H1 (cell line): ENCODE measurements around the gene MYLK. TPM values are rescaled to one million over a fixed set of nuclear protein-coding genes. Genes with fewer than 3 reads are reported as not detected.

Experiments used
- CTCF ChIA-PET: fragments of 300-600 bp; sonication (Branson Sonifier 250); formaldehyde crosslinking; loops from one replicate; lab custom pipeline; 2021; ENCODE audit not compliant: partially characterized antibody; lab: Charles Lee
- POLR2A ChIA-PET: fragments of 300-600 bp; sonication (Branson Sonifier 250); formaldehyde crosslinking; loops from one replicate; lab custom pipeline; 2021; ENCODE audit warnings: inconsistent platforms; ENCODE audit not compliant: partially characterized antibody; lab: Charles Lee
- DNase-seq, 2 experiments: peaks; one replicate each; pipeline versions ENCODE4 v3.0.0 to v3.0.0-alpha.2; 2010 to 2022; ENCODE audit warnings: low spot score in 2 of 2, low read depth in 1 of 2, mixed read lengths in 1 of 2
- FAIRE-seq: peaks from 2 replicates; lab custom pipeline; 2011; peaks lifted over from hg19 to GRCh38; lab: Jason Lieb, UNC
- H2AFZ ChIP-seq: 2 replicates; pipeline ENCODE4 v1.8.1; 2012; ENCODE audit warnings: low read length, inconsistent platforms
- H2AK5ac ChIP-seq: 2 replicates; pipeline ENCODE4 v1.6.1; 2013; ENCODE audit warnings: low read depth, low read length
- H2BK120ac ChIP-seq: replicated peaks from 2 replicates; pipeline ENCODE3; 2013; ENCODE audit warnings: low read depth, low read length, inconsistent platforms
- H2BK12ac ChIP-seq: 2 replicates; pipeline ENCODE4 v1.6.1; 2013; ENCODE audit warnings: low read depth, low read length
- H2BK15ac ChIP-seq: 2 replicates; pipeline ENCODE4 v1.6.1; 2013; ENCODE audit warnings: low read length
- H2BK20ac ChIP-seq: 2 replicates; pipeline ENCODE4 v1.6.1; 2013; ENCODE audit warnings: low read length
- H2BK5ac ChIP-seq: 2 replicates; pipeline ENCODE4 v1.6.1; 2013; ENCODE audit warnings: low read depth, low read length
- H3K14ac ChIP-seq: 2 replicates; pipeline ENCODE4 v1.6.1; 2013; ENCODE audit warnings: inconsistent platforms; ENCODE audit not compliant: insufficient read length
- H3K18ac ChIP-seq: 2 replicates; pipeline ENCODE4 v1.6.1; 2013; ENCODE audit warnings: low read length; ENCODE audit errors: extremely low read depth
- H3K23ac ChIP-seq: 2 replicates; pipeline ENCODE4 v1.6.1; 2013; ENCODE audit warnings: inconsistent platforms; ENCODE audit not compliant: insufficient read length
- H3K23me2 ChIP-seq: 2 replicates; pipeline ENCODE4 v1.6.1; 2013; ENCODE audit warnings: low read depth, low read length
- H3K27ac ChIP-seq: 2 replicates; pipeline ENCODE4 v1.6.1; 2011; ENCODE audit warnings: low read depth, low read length, inconsistent platforms
- H3K27me3 ChIP-seq, 4 experiments: replicated peaks in 1 of 4; 1 replicate in 1 of 4; 2 replicates in 3 of 4; pipeline versions ENCODE4 v1.6.1 to v1.8.1; 2011 to 2013; ENCODE audit warnings: low read length in 3 of 4, mild to moderate bottlenecking in 3 of 4, inconsistent platforms in 2 of 4, mixed read lengths in 2 of 4, moderate library complexity in 1 of 4; ENCODE audit not compliant: control insufficient read depth in 3 of 4, insufficient read depth in 3 of 4; ENCODE audit errors: extremely low read depth in 1 of 4
- H3K36me3 ChIP-seq, 4 experiments: 2 replicates each; pipeline versions ENCODE4 v1.6.1 to v1.8.1; 2011 to 2013; ENCODE audit warnings: mild to moderate bottlenecking in 4 of 4, low read length in 3 of 4, moderate library complexity in 2 of 4, control low read depth in 1 of 4, inconsistent platforms in 1 of 4; ENCODE audit not compliant: insufficient read depth in 4 of 4, control insufficient read depth in 2 of 4
- H3K4ac ChIP-seq: replicated peaks from 2 replicates; pipeline ENCODE3; 2013; ENCODE audit warnings: low read length, low read depth, mixed read lengths, inconsistent platforms; ENCODE audit not compliant: insufficient read length
- H3K4me1 ChIP-seq, 4 experiments: replicated peaks in 1 of 4; 1 replicate in 1 of 4; 2 replicates in 3 of 4; pipeline versions ENCODE4 v1.6.1 to v1.8.1; 2011 to 2013; ENCODE audit warnings: low read length in 3 of 4, inconsistent platforms in 2 of 4, mixed read lengths in 1 of 4; ENCODE audit not compliant: insufficient read depth in 4 of 4, control insufficient read depth in 3 of 4
- H3K4me2 ChIP-seq, 2 experiments: 2 replicates each; pipeline versions ENCODE4 v1.6.1 to v1.8.1; 2011 to 2013; ENCODE audit warnings: low read depth in 2 of 2, low read length in 2 of 2, control low read depth in 1 of 2, inconsistent platforms in 1 of 2, mild to moderate bottlenecking in 1 of 2; ENCODE audit not compliant: insufficient read depth in 1 of 2
- H3K4me3 ChIP-seq, 4 experiments: fragments of 200-600, 300-600 bp in 1 of 4; sonication (generic), shearing (Covaris generic), sonication (Bioruptor Twin) in 1 of 4; 2 replicates each; pipeline versions ENCODE4 v1.5.1 to v1.8.1; 2011 to 2016; ENCODE audit warnings: low read length in 4 of 4, low read depth in 3 of 4, control low read depth in 2 of 4, inconsistent platforms in 2 of 4, mild to moderate bottlenecking in 2 of 4, mixed read lengths in 1 of 4, moderate library complexity in 1 of 4; ENCODE audit not compliant: insufficient read depth in 2 of 4; ENCODE audit errors: extremely low read depth in 1 of 4
- H3K56ac ChIP-seq: replicated peaks from 2 replicates; pipeline ENCODE3; 2013; ENCODE audit warnings: low read depth, mild to moderate bottlenecking, mixed read lengths, low read length, inconsistent platforms; ENCODE audit not compliant: insufficient read length
- H3K79me1 ChIP-seq: 2 replicates; pipeline ENCODE4 v1.6.1; 2013; ENCODE audit warnings: low read depth, low read length, control low read depth
- H3K79me2 ChIP-seq, 2 experiments: 2 replicates each; pipeline versions ENCODE4 v1.6.1 to v1.8.1; 2012 to 2013; ENCODE audit warnings: low read length in 2 of 2, mild to moderate bottlenecking in 2 of 2, inconsistent platforms in 1 of 2; ENCODE audit not compliant: insufficient read depth in 2 of 2, control insufficient read depth in 1 of 2
- H3K9ac ChIP-seq, 4 experiments: replicated peaks in 1 of 4; 1 replicate in 1 of 4; 2 replicates in 3 of 4; pipeline versions ENCODE4 v1.6.1 to v1.8.1; 2011 to 2013; ENCODE audit warnings: low read depth in 3 of 4, low read length in 3 of 4, control low read depth in 2 of 4, mild to moderate bottlenecking in 2 of 4, moderate library complexity in 2 of 4, inconsistent platforms in 1 of 4; ENCODE audit errors: extremely low read depth in 1 of 4
- H3K9me3 ChIP-seq, 2 experiments: 2 replicates each; pipeline versions ENCODE4 v1.6.1 to v1.8.1; 2012 to 2013; ENCODE audit warnings: mild to moderate bottlenecking in 2 of 2, moderate library complexity in 2 of 2, control low read depth in 1 of 2, inconsistent platforms in 1 of 2, low read depth in 1 of 2, low read length in 1 of 2, mixed read lengths in 1 of 2; ENCODE audit not compliant: insufficient read depth in 2 of 2
- H4K20me1 ChIP-seq, 2 experiments: replicated peaks in 1 of 2; 2 replicates each; pipeline versions ENCODE3 to v1.8.1; 2011 to 2013; ENCODE audit warnings: inconsistent platforms in 2 of 2, low read length in 2 of 2, mild to moderate bottlenecking in 1 of 2; ENCODE audit not compliant: insufficient read depth in 2 of 2, control insufficient read depth in 1 of 2
- H4K5ac ChIP-seq: 2 replicates; pipeline ENCODE4 v1.6.1; 2013; ENCODE audit warnings: low read length, low read depth, mixed read lengths, inconsistent platforms; ENCODE audit not compliant: insufficient read length
- H4K8ac ChIP-seq: 2 replicates; pipeline ENCODE4 v1.8.0; 2013; ENCODE audit warnings: mild to moderate bottlenecking, moderate library complexity, low read length, inconsistent platforms; ENCODE audit not compliant: insufficient read depth; ENCODE audit errors: extremely low read depth
- H4K91ac ChIP-seq: replicated peaks from 2 replicates; pipeline ENCODE3; 2013; ENCODE audit warnings: low read length, mixed read lengths, inconsistent platforms; ENCODE audit not compliant: insufficient read length
- ATF3 ChIP-seq: IDR thresholded peaks from 2 replicates; pipeline ENCODE4 v1.6.1; 2011; ENCODE audit warnings: low read depth, mild to moderate bottlenecking, low read length; ENCODE audit not compliant: insufficient read depth
- BACH1 ChIP-seq: IDR thresholded peaks from 2 replicates; pipeline ENCODE4 v1.6.1; 2012; ENCODE audit warnings: low read length, improper control_type of control experiment
- CBX8 ChIP-seq: fragments of 300-800, 300-1000 bp; sonication (generic); IDR thresholded peaks from 2 replicates; pipeline ENCODE4 v1.7.1; 2016; ENCODE audit warnings: low read depth, low read length, borderline replicate concordance
- CEBPB ChIP-seq: IDR thresholded peaks from 2 replicates; pipeline ENCODE4 v1.6.1; 2012; ENCODE audit warnings: low read depth, low read length
- EZH2 ChIP-seq: fragments of 200-600 bp; sonication (generic); IDR thresholded peaks from 2 replicates; pipeline ENCODE4 v1.7.1; 2012; ENCODE audit warnings: low read depth, mild to moderate bottlenecking, moderate library complexity, low read length, inconsistent platforms; ENCODE audit not compliant: severe bottlenecking
- FOSL1 ChIP-seq: IDR thresholded peaks from 2 replicates; pipeline ENCODE4 v1.6.1; 2011; ENCODE audit warnings: mild to moderate bottlenecking, low read depth, low read length, moderate library complexity; ENCODE audit not compliant: insufficient read depth
- GTF2F1 ChIP-seq: IDR thresholded peaks from 2 replicates; pipeline ENCODE4 v1.6.1; 2012; ENCODE audit warnings: low read depth, low read length, improper control_type of control experiment, borderline replicate concordance
- JUN ChIP-seq: IDR thresholded peaks from 2 replicates; pipeline ENCODE4 v1.6.1; 2011; ENCODE audit warnings: low read depth, mild to moderate bottlenecking, improper control_type of control experiment, low read length
- JUND ChIP-seq: IDR thresholded peaks from 2 replicates; pipeline ENCODE4 v1.6.1; 2011; ENCODE audit warnings: mild to moderate bottlenecking, improper control_type of control experiment, low read length
- POLR2A ChIP-seq, 2 experiments: IDR thresholded peaks; 1 replicate in 1 of 2; 2 replicates in 1 of 2; pipeline ENCODE4 v1.6.1; 2011; ENCODE audit warnings: low read depth in 2 of 2, low read length in 2 of 2, mild to moderate bottlenecking in 2 of 2; ENCODE audit errors: control extremely low read depth in 1 of 2
- SUZ12 ChIP-seq: fragments of 200-600 bp; sonication (generic); IDR thresholded peaks from 2 replicates; pipeline ENCODE4 v1.6.1; 2012; ENCODE audit warnings: mild to moderate bottlenecking, inconsistent platforms, low read length, moderate library complexity, mixed read lengths
- TCF12 ChIP-seq: IDR thresholded peaks from 2 replicates; pipeline ENCODE4 v1.6.1; 2011; ENCODE audit warnings: low read depth, mild to moderate bottlenecking, low read length
- TEAD4 ChIP-seq: IDR thresholded peaks from 2 replicates; pipeline ENCODE4 v1.6.1; 2012; ENCODE audit warnings: low read depth, low read length, inconsistent platforms, mixed read lengths
- YY1 ChIP-seq: IDR thresholded peaks from 2 replicates; pipeline ENCODE4 v1.6.1; 2011; ENCODE audit warnings: low read depth, mild to moderate bottlenecking, low read length
- WGBS, 2 experiments: shearing (Covaris generic) in 1 of 2; methylation state at CpG; one replicate each; pipeline versions ENCODE4 v1.1.6 to v1.1.7; 2013 to 2015; ENCODE audit warnings: low lambda C conversion rate in 2 of 2, mixed read lengths in 2 of 2, inconsistent platforms in 1 of 2, low coverage in 1 of 2, missing lambda C conversion rate in 1 of 2; ENCODE audit not compliant: insufficient replicate concordance in 2 of 2, insufficient coverage in 1 of 2, insufficient read length in 1 of 2; ENCODE audit errors: extremely low coverage in 1 of 2, missing lambda C conversion rate in 1 of 2; 5-methylcytosine and 5-hydroxymethylcytosine counted together
- polyA plus RNA-seq, 7 experiments: library from polyadenylated mRNA; depleted of rRNA in 3 of 7; stranded (reverse) in 5 of 7; unstranded in 2 of 7; fragments of >200 nt in 5 of 7; fragments of 200-250 nt in 2 of 7; gene quantifications; 1 replicate in 5 of 7; 2 replicates in 1 of 7; 4 replicates in 1 of 7; pipeline versions ENCODE4 v1.2.1 to v1.2.3, GENCODE V29; 2011 to 2013; ENCODE audit warnings: missing spikeins in 2 of 7, mixed read lengths in 2 of 7
- total RNA-seq: library from RNA; stranded (reverse); fragmentation: NEBNext Ultra II Directional; extraction: Animal tissue kit (Norgen Biotek cat#: 25700); gene quantifications from 2 replicates; pipeline ENCODE4 v1.2.1, GENCODE V29; 2021

Gene MYLK
- total and polyA plus RNA-seq, 2 of the 8 experiments (the other 6 are each of a cell fraction or from before 2014, with no cell fraction given) = 11.6 to 21.3 TPM

GRCh38 chr3:123773681-123774431, 110.3 kb downstream of the MYLK start:
- Histone ChIP-seq H3K4me3 (no peak overlapping the region), H3K9ac (no peak overlapping the region), H3K56ac (no peak overlapping the region), H3K27ac (no peak overlapping the region), H2BK120ac (no peak overlapping the region), H3K79me1 (no peaks in the 10 kb centered on the region), H4K8ac (no peak overlapping the region), H4K91ac (no peak overlapping the region), H2BK20ac (no peak overlapping the region), H3K36me3 (no peaks in the 10 kb centered on the region), H4K5ac (no peak overlapping the region), H2BK15ac (no peak overlapping the region), H3K79me2 (no peaks in the 10 kb centered on the region), H2BK5ac (no peak overlapping the region), H3K9me3 (no peaks in the 10 kb centered on the region), H3K23ac (no peak overlapping the region), H2BK12ac (no peak overlapping the region), H3K14ac (no peak overlapping the region), H3K4me1 (no peaks in the 10 kb centered on the region), H3K27me3 (no peaks in the 10 kb centered on the region), H3K4ac (no peak overlapping the region), H2AFZ (no peak overlapping the region), H2AK5ac (no peak overlapping the region), H3K4me2 (no peak overlapping the region), H3K18ac (no peak overlapping the region), H3K23me2 (no peaks in the 10 kb centered on the region), H4K20me1 (no peaks in the 10 kb centered on the region)
- FAIRE-seq (no peak), DNase-seq (no peak)
- ChIA-PET CTCF (interaction anchor here (0.8 to 1.0 kb wide), 3 partner anchors 28 to 122 kb away, joined by 4 read pairs; no protein-coding TSS in a partner anchor), POLR2A (no interaction called here)
- 89% methylated on average over 7 of the region's 7 CpGs; no CpG with 5 or more reads in 1 of the 2 experiments for WGBS, 2 experiments
- no peak for TF ChIP-seq TEAD4
- no peak for TF ChIP-seq BACH1
- no peak for TF ChIP-seq CEBPB
- TF ChIP-seq EZH2 = no peak
- no peak for TF ChIP-seq CBX8
- no peak for TF ChIP-seq JUN
- TF ChIP-seq ATF3 = no peak
- no peak for TF ChIP-seq SUZ12
- TF ChIP-seq GTF2F1 = no peak
- TF ChIP-seq FOSL1 = no peak
- no peak for TF ChIP-seq JUND
- no peak for TF ChIP-seq YY1
- no peak for TF ChIP-seq TCF12
- TF ChIP-seq POLR2A (IDR thresholded peaks at IDR 0.05; ENCODE audit: control extremely low read depth in 1 of 2, low read depth in 2 of 2, low read length in 2 of 2) = no peak
